Skin epidermis (tissue), 12 donors: ENCODE data around the gene DPP10.

Experiments
- H3K27ac ChIP-seq, 21 experiments: fragments of 200-600 bp; sonication (generic) in 11 of 21; one replicate each; pipeline ENCODE4 v1.5.0; 2020; ENCODE audit warnings: mild to moderate bottlenecking in 3 of 21, inconsistent platforms in 2 of 21, moderate library complexity in 2 of 21
- H3K4me3 ChIP-seq, 7 experiments: fragments of 200-600 bp; sonication (generic) in 2 of 7; one replicate each; pipeline ENCODE4 v1.5.0; 2020; ENCODE audit warnings: inconsistent platforms in 2 of 7, mild to moderate bottlenecking in 2 of 7, moderate library complexity in 1 of 7

Gene DPP10

GRCh38 chr2:115569547-115569946 lies 1127.1 kb downstream of the DPP10 start:
- H3K27ac ChIP-seq = no peak overlapping the region
- no peak overlapping the region for H3K4me3 ChIP-seq

- H3K27ac ChIP-seq = no peak overlapping the region
- no peak overlapping the region for H3K4me3 ChIP-seq
Observed at GRCh38 chr2:115572746-115573145, 1130.3 kb downstream of the DPP10 start.

DNA sequence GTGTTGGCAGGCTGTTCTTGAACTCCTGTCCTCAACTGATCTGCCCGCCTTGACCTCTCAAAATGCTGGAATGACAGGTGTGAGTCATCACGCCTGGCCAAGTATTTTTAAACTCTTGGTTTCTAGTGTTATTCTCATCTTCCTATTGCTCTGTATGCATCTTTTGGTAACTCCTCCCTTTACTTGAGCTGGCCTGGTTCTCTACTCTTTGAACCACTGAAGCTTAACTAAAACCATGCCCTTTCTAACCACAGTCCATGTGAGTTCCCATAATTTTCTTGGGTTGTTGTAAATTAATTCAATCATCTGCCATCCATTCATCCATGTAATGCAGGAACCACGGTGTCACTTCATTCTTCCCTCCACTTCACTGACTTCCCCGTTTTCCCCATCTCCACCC lies 1131.3 kb downstream of the DPP10 start:
- no peak overlapping the region for H3K27ac ChIP-seq
- H3K4me3 ChIP-seq = no peak overlapping the region

DNA sequence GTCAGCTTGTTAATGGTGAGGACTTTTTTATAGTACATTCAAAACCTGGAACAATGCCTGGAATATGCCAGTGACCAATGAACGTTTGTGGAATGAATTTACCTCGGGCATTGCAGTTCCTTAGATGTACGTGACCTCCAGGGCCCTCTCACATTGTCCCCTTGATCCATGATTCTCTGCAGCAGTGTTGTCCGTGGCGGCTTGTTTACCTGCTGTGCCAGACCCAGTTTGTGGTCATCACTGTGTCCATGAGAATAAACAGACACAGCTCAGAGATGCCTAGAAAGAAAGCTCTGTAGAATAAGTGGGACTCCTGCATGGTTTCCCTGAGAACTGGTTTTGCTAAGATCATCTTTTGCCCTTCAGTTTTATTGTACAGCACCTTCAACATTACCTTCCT lies 1132.2 kb downstream of the DPP10 start:
- Histone ChIP-seq H3K4me3 (no peak overlapping the region), H3K27ac (no peak overlapping the region)

GRCh38 chr2:115580784-115581183 lies 1138.3 kb downstream of the DPP10 start:
- Histone ChIP-seq H3K27ac (no peak overlapping the region), H3K4me3 (no peak overlapping the region)

GRCh38 chr2:115584507-115584906 lies 1142.1 kb downstream of the DPP10 start:
- Histone ChIP-seq H3K4me3 (no peak overlapping the region), H3K27ac (no peak overlapping the region)

- Histone ChIP-seq H3K27ac (no peak overlapping the region), H3K4me3 (no peak overlapping the region)
Observed at GRCh38 chr2:115596659-115597375, 1154.4 kb downstream of the DPP10 start.

DNA sequence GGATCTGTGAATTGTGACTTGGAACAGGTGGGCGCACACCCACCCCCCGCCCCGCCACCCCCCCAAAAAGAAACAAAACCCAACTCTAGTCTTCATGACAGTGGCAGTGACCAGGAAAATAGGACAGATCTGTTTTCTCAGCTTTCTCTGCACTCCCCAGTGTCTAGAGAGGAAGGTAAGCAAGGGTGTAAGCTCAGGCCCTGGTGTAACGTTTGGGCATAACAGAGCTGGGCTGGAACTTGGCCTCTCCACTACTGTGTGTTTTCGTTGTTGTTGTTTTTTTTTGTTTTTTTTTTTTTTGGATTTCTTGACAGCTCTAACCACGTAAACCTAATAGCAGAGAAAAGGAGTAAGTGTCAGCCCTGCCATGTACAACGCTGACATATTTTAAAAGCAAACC lies 1160.8 kb downstream of the DPP10 start:
- Histone ChIP-seq H3K4me3 (no peak overlapping the region), H3K27ac (no peak overlapping the region)

GRCh38 chr2:115606350-115606749 lies 1163.9 kb downstream of the DPP10 start:
- H3K4me3 ChIP-seq = no peak overlapping the region

GRCh38 chr2:115609978-115610377 lies 1167.5 kb downstream of the DPP10 start:
- no peak overlapping the region for H3K4me3 ChIP-seq
- H3K27ac ChIP-seq = no peak overlapping the region

More at GRCh38 chr2:115606350-115606749, 1163.9 kb downstream of the DPP10 start:
- H3K27ac ChIP-seq = no peak overlapping the region

GRCh38 chr2:115610888-115611287 lies 1168.4 kb downstream of the DPP10 start:
- Histone ChIP-seq H3K27ac (no peak overlapping the region), H3K4me3 (no peak overlapping the region)

- H3K27ac ChIP-seq = no peak overlapping the region
- H3K4me3 ChIP-seq = no peak overlapping the region
Observed at GRCh38 chr2:115624332-115624731, 1181.9 kb downstream of the DPP10 start.

DNA sequence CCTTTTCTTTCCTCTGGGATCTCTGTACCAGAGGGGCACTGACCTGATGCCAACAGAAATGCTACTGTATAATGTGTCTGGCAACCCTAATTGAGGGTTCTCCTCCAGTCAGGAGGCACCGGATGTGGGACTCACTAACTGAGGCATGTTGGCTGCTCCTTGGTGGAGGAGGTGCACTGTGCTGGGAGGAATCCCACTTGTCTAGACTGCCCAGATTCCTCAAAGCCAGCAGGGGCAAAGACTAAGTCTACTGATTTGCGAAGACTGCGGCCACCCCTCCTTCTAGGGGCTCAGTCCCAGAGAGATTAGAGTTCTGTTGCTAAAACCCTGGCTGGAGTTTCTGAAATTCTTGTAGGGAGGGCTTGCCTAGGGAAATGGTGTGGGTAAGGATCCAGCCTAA lies 1192.1 kb downstream of the DPP10 start:
- no peak overlapping the region for H3K27ac ChIP-seq

DNA sequence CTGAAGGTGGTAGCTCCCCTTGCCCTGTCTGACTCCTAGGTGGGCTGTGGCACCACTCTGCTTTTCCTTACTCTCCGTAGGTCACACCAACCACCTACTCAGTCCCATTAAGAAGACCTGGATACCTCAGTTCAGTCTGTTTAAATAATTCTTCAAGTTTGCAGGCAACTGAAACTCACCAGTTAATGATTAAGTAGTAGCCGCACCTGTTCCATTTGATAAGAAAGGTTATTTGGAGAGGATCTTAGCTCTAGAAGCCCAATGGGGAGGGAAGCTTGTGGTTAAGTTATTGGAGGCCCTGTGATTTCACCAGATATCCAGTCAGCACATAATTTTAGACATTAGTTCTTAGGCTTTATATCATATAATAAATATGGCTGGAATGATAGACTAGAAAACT lies 1193.0 kb downstream of the DPP10 start:
- Histone ChIP-seq H3K27ac (no peak overlapping the region), H3K4me3 (no peak overlapping the region)

More for the DNA sequence above, 1192.1 kb downstream of the DPP10 start:
- H3K4me3 ChIP-seq = no peak overlapping the region

GRCh38 chr2:115649731-115650130 lies 1207.3 kb downstream of the DPP10 start:
- no peak overlapping the region for H3K27ac ChIP-seq
- H3K4me3 ChIP-seq = no peak overlapping the region

- Histone ChIP-seq H3K27ac (no peak overlapping the region), H3K4me3 (no peak overlapping the region)
Observed at GRCh38 chr2:115650827-115651226, 1208.4 kb downstream of the DPP10 start.

GRCh38 chr2:115652652-115653051 lies 1210.2 kb downstream of the DPP10 start:
- Histone ChIP-seq H3K4me3 (no peak overlapping the region), H3K27ac (no peak overlapping the region)

GRCh38 chr2:115654362-115654761 lies 1211.9 kb downstream of the DPP10 start:
- Histone ChIP-seq H3K4me3 (no peak overlapping the region), H3K27ac (no peak overlapping the region)

- Histone ChIP-seq H3K27ac (no peak overlapping the region), H3K4me3 (no peak overlapping the region)
Observed at GRCh38 chr2:115678129-115678528, 1235.7 kb downstream of the DPP10 start.

GRCh38 chr2:115684345-115684744 lies 1241.9 kb downstream of the DPP10 start:
- Histone ChIP-seq H3K4me3 (no peak overlapping the region), H3K27ac (no peak overlapping the region)

- Histone ChIP-seq H3K4me3 (no peak overlapping the region), H3K27ac (no peak overlapping the region)
Observed at GRCh38 chr2:115691409-115691808, 1249.0 kb downstream of the DPP10 start.

DNA sequence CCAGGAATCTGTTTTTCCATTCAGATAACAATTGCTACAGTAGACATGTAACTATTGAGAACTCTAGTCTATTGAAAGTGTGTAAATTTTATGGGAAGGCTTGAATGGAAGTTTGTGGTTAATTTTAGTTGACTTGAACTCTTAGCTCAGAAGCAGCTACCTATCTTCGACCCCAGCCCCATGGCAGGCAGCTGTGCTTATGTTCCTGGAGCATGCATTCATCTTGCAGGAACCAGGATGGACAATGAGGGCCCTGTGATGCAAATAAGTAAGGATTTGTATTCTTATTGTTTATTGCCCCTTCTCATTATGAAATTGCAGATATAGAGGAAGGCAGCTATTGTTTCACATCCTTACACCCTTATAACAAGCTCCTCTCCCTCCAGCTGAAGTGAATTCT lies 1252.2 kb downstream of the DPP10 start:
- Histone ChIP-seq H3K4me3 (no peak overlapping the region), H3K27ac (no peak overlapping the region)
